Panc1 (cell line): Measurements from ENCODE around the gene SPDYC. TPM values are rescaled to one million over a fixed set of nuclear protein-coding genes. Genes with fewer than 3 reads are reported as not detected.

ENCODE experiments used
- ATAC-seq: fragments of 200-7000 bp; cut with Tn5 transposase; 2 replicates; pipeline ENCODE4 v1.9.1; 2020; ENCODE audit warnings: mild to moderate bottlenecking, moderate library complexity
- BruUV-seq: library from RNA; stranded (reverse); fragments of 400-500 nt; replicated peaks from 2 replicates; lab custom pipeline; 2021; lab: Mats Ljungman, UMichigan
- CTCF ChIA-PET: fragments of 300-600 bp; sonication (Branson Sonifier 250); formaldehyde crosslinking; loops from one replicate; lab custom pipeline; 2022; ENCODE audit warnings: antibody characterized with exemption; lab: Charles Lee
- POLR2A ChIA-PET: fragments of 300-600 bp; sonication (Branson Sonifier 250); formaldehyde crosslinking; loops from one replicate; lab custom pipeline; 2022; ENCODE audit warnings: antibody characterized with exemption; lab: Charles Lee
- DNase-seq: peaks from one replicate; pipeline ENCODE4 v3.0.0-alpha.2; 2010; ENCODE audit warnings: low read depth, low spot score
- H3K27ac ChIP-seq: 2 replicates; pipeline ENCODE4 v1.5.1; 2011; ENCODE audit warnings: mild to moderate bottlenecking, low read length, inconsistent platforms
- H3K27me3 ChIP-seq: fragments of 200-500 bp; sonication (Bioruptor generic); 2 replicates; pipeline ENCODE4 v1.6.0; 2014; ENCODE audit warnings: low read length, inconsistent platforms; ENCODE audit not compliant: control insufficient read depth, insufficient read depth
- H3K36me3 ChIP-seq: fragments of 200-500 bp; sonication (Bioruptor generic); 2 replicates; pipeline ENCODE4 v1.5.1; 2014; ENCODE audit warnings: inconsistent platforms, mild to moderate bottlenecking, low read length, moderate library complexity; ENCODE audit not compliant: control insufficient read depth, insufficient read depth
- H3K4me1 ChIP-seq: 2 replicates; pipeline ENCODE4 v1.5.1; 2011; ENCODE audit warnings: inconsistent platforms, mild to moderate bottlenecking, low read length, moderate library complexity; ENCODE audit not compliant: control insufficient read depth, insufficient read depth
- H3K4me3 ChIP-seq, 2 experiments: 2 replicates each; pipeline ENCODE4 v1.5.1; 2011 to 2012; ENCODE audit warnings: low read depth in 2 of 2, low read length in 2 of 2, mild to moderate bottlenecking in 2 of 2, inconsistent platforms in 1 of 2, moderate library complexity in 1 of 2
- H3K9me3 ChIP-seq: fragments of 200-500 bp; sonication (Bioruptor generic); 2 replicates; pipeline ENCODE4 v1.5.1; 2014; ENCODE audit warnings: low read depth, mild to moderate bottlenecking, inconsistent platforms, low read length, moderate library complexity; ENCODE audit not compliant: control insufficient read depth, insufficient read depth
- CTCF ChIP-seq: fragments of 450-650 bp; IDR thresholded peaks from 2 replicates; pipeline ENCODE4 v1.5.1; 2017; ENCODE audit warnings: mild to moderate bottlenecking
- POLR2AphosphoS5 ChIP-seq: IDR thresholded peaks from 2 replicates; pipeline ENCODE4 v1.6.1; 2012; ENCODE audit warnings: mild to moderate bottlenecking, low read depth, low read length, moderate library complexity
- REST ChIP-seq, 2 experiments: IDR thresholded peaks; 2 replicates each; pipeline ENCODE4 v1.6.1; 2011 to 2012; ENCODE audit warnings: low read depth in 2 of 2, control low read depth in 1 of 2, low read length in 1 of 2, mild to moderate bottlenecking in 1 of 2, moderate library complexity in 1 of 2; ENCODE audit not compliant: insufficient read depth in 1 of 2
- SIN3A ChIP-seq: IDR thresholded peaks from 2 replicates; pipeline ENCODE4 v1.6.1; 2012; ENCODE audit warnings: low read depth, mild to moderate bottlenecking, low read length, moderate library complexity, borderline replicate concordance; ENCODE audit not compliant: insufficient read depth
- TCF7L2 ChIP-seq: IDR thresholded peaks from 2 replicates; pipeline ENCODE4 v1.6.1; 2011; ENCODE audit warnings: mild to moderate bottlenecking, low read depth, low read length, inconsistent platforms
- in situ Hi-C: cut with HindIII; loops from 2 replicates; pipeline ENCODE4 v1.10.0; 2016; ENCODE audit warnings: low sequenced_read_pairs, low pct_unique_long_range_greater_than_20kb
- intact Hi-C: fragments of 100-400 bp; cut with micrococcal nuclease; formaldehyde crosslinking; loops from one replicate; pipeline ENCODE4 v1.10.0; 2022; ENCODE audit not compliant: unreplicated experiment
- total RNA-seq: library from RNA; stranded (reverse); gene quantifications from one replicate; pipeline ENCODE4 v1.2.1, GENCODE V29; 2021; ENCODE audit not compliant: unreplicated experiment

Gene SPDYC
- total RNA-seq, 1 experiment from 2014 or later = not detected

DNA sequence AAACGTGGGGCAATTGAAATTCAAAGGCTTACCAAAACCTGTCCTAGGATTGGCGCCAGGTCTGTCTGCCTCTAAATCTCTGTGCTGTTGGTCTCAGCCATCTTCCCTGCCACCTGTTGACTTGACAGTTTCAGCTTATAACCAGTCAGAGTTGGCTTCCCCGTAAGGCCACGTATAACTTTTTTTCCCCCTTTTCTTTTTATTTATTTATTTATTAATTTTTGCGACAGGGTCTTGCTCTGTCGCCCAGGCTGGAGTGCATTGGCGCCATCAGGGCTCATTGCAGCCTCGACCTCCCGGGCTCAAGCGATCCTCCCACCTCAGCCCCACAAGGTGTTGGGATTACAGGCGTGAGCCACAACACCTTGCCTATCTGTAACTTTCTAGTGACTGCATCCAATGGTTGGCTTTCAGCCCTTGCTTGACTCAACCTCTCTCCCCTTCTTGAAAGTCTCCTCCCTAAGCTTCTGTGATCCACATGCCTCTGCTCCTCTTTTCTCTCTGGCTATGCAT is 34.3 kb upstream of the SPDYC start:
- POLR2A ChIA-PET = interaction anchor here (0.5 to 2.3 kb wide), 2 partner anchors 14 to 21 kb away, joined by 10 read pairs; partner anchors contain the start of genes FAU and MRPL49
- no peak for TF ChIP-seq POLR2AphosphoS5
- TF ChIP-seq TCF7L2 = no peak
- TF ChIP-seq SIN3A = no peak
- no peak for TF ChIP-seq REST (IDR thresholded peaks at IDR 0.05; ENCODE audit: insufficient read depth in 1 of 2, low read depth in 2 of 2, low read length in 1 of 2)
- TF ChIP-seq CTCF = no peak
- Histone ChIP-seq H3K9me3 (no peaks in the 10 kb centered on the region), H3K27ac (peak overlapping the region; percentile 99), H3K27me3 (no peaks in the 10 kb centered on the region), H3K4me1 (peaks cover 16% of the 10 kb centered on the region), H3K4me3 (peak overlapping the region; percentile 91 to 96), H3K36me3 (peaks cover 6% of the 10 kb centered on the region; the same call in 1 of the 2 replicates)
- ATAC-seq (no peak), DNase-seq (no peak)
- in situ Hi-C loops = no loop called here
- no TSS peak for BruUV-seq
- intact Hi-C loops = loop anchor here (10.0 kb wide), 1 partner anchor 49 kb away; the partner anchor contains the start of gene CAPN1
- CTCF ChIA-PET = interaction anchor here (0.7 to 1.5 kb wide), 2 partner anchors 8 to 12 kb away, joined by 3 to 4 read pairs; no protein-coding TSS in a partner anchor

DNA sequence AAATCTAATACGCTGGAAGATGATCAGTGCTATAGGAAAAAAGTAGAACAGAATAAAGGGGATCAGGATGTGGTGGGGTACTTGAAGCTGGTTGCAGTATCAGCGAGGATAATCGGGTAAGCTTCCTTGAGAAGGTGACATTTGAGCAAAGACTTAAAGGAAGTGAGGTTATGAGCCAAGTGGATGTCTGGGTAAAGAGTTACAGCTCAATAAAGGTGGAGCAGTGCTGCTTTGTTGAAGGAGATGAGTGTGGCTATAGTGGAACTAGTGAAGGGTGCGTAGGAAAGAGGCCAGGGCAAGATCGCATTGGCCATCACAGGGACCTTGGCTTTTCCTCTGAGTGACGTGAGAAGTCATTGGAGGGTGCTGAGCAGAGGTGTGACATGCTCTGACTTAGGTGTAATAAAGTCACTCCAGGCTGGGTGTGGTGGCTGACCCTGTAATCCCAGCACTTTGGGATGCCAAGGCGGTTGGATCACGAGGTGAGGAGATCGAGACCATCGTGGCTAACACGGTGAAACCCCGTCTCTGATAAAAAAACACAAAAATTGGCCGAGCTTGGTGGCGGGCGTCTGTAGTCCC is 33.4 kb upstream of the SPDYC start:
- no peaks in the 10 kb centered on the region for H3K27me3 ChIP-seq
- H3K4me1 ChIP-seq = peaks cover 16% of the 10 kb centered on the region
- no peak overlapping the region for H3K27ac ChIP-seq
- no peaks in the 10 kb centered on the region for H3K9me3 ChIP-seq
- TF ChIP-seq SIN3A = no peak
- TF ChIP-seq TCF7L2 = no peak
- no peak for TF ChIP-seq REST (IDR thresholded peaks at IDR 0.05; ENCODE audit: insufficient read depth in 1 of 2, low read depth in 2 of 2, low read length in 1 of 2)
- no peak for TF ChIP-seq CTCF
- TF ChIP-seq POLR2AphosphoS5 = no peak
- CTCF ChIA-PET = no interaction called here
- DNase-seq (no peak), ATAC-seq (no peak)
- POLR2A ChIA-PET = interaction anchor here (0.7 kb wide), 1 partner anchor 361 kb away, joined by 10 read pairs; no protein-coding TSS in a partner anchor
- no TSS peak for BruUV-seq
- in situ Hi-C loops (no loop called here), intact Hi-C loops (loop anchor here (10.0 kb wide), 1 partner anchor 48 kb away; the partner anchor contains the start of gene CAPN1)
- H3K36me3 ChIP-seq = peaks cover 4% of the 10 kb centered on the region; the same call in 1 of the 2 replicates
- no peak overlapping the region for H3K4me3 ChIP-seq
